HEK293 (cell line): ENCODE data around the gene PCBP3.

Experiments
- CTCF ChIA-PET: fragments of 350-600 bp; formaldehyde crosslinking; extraction: SDS; loops from one replicate; lab custom pipeline; 2021; ENCODE audit warnings: antibody characterized with exemption; lab: Yijun Ruan, JAX
- POLR2A ChIA-PET: fragments of 300-600 bp; formaldehyde crosslinking; extraction: SDS; loops from one replicate; lab custom pipeline; 2020; ENCODE audit warnings: antibody characterized with exemption, inconsistent platforms; lab: Yijun Ruan, JAX
- H3K27ac ChIP-seq: fragments of 200-500 bp; sonication (Bioruptor generic); 2 replicates; pipeline ENCODE4 v1.5.1; 2014; ENCODE audit warnings: low read depth, low read length, control low read depth, inconsistent platforms; ENCODE audit errors: extremely low read depth
- H3K36me3 ChIP-seq, 2 experiments: fragments of 200-500 bp in 1 of 2; sonication (Bioruptor generic) in 1 of 2; 1 replicate in 1 of 2; 2 replicates in 1 of 2; pipeline ENCODE4 v1.5.1; 2014 to 2017; ENCODE audit warnings: inconsistent platforms in 2 of 2, low read length in 2 of 2; ENCODE audit not compliant: control insufficient read depth in 2 of 2, insufficient read depth in 1 of 2
- H3K4me1 ChIP-seq: fragments of 200-500 bp; sonication (Bioruptor generic); 2 replicates; pipeline ENCODE4 v1.5.1; 2014; ENCODE audit warnings: mild to moderate bottlenecking, low read length, inconsistent platforms; ENCODE audit not compliant: control insufficient read depth, insufficient read depth
- H3K4me3 ChIP-seq: 2 replicates; pipeline ENCODE4 v1.5.1; 2011; ENCODE audit warnings: low read depth, mild to moderate bottlenecking, control low read depth, low read length, moderate library complexity
- H3K9me3 ChIP-seq: fragments of 200-500 bp; sonication (Bioruptor generic); 2 replicates; pipeline ENCODE4 v1.5.1; 2014; ENCODE audit warnings: low read depth, low read length, inconsistent platforms; ENCODE audit not compliant: control insufficient read depth, insufficient read depth
- FEZF1 ChIP-seq: fragments of 450-650 bp; formaldehyde crosslinking; IDR thresholded peaks from 2 replicates; pipeline ENCODE4 v1.5.1; 2016; ENCODE audit warnings: missing biosample characterization, missing genetic modification characterization
- GLIS2 ChIP-seq: fragments of 450-650 bp; formaldehyde crosslinking; IDR thresholded peaks from 2 replicates; pipeline ENCODE4 v1.5.1; 2016; ENCODE audit warnings: missing biosample characterization, missing genetic modification characterization
- KLF17 ChIP-seq: fragments of 450-650 bp; formaldehyde crosslinking; IDR thresholded peaks from 2 replicates; pipeline ENCODE4 v1.5.1; 2016; ENCODE audit warnings: missing biosample characterization, missing genetic modification characterization
- MZF1 ChIP-seq: fragments of 450-650 bp; formaldehyde crosslinking; IDR thresholded peaks from 2 replicates; pipeline ENCODE4 v1.5.1; 2017; ENCODE audit warnings: missing biosample characterization, missing genetic modification characterization, borderline replicate concordance
- PRDM6 ChIP-seq: fragments of 450-650 bp; formaldehyde crosslinking; IDR thresholded peaks from 2 replicates; pipeline ENCODE4 v1.5.1; 2017; ENCODE audit warnings: missing biosample characterization, missing genetic modification characterization
- SETDB1 ChIP-seq: IDR thresholded peaks from one replicate; pipeline ENCODE4 v1.6.1; 2017; ENCODE audit warnings: mild to moderate bottlenecking, low read length, moderate library complexity, mixed read lengths; ENCODE audit not compliant: insufficient read length
- TRIM28 ChIP-seq: IDR thresholded peaks from 2 replicates; pipeline ENCODE4 v1.6.1; 2011; ENCODE audit warnings: low read length, control low read depth, borderline replicate concordance
- ZBTB8A ChIP-seq: fragments of 450-650 bp; formaldehyde crosslinking; IDR thresholded peaks from 2 replicates; pipeline ENCODE4 v1.5.1; 2016; ENCODE audit warnings: missing biosample characterization, missing genetic modification characterization
- ZFP41 ChIP-seq: fragments of 450-650 bp; formaldehyde crosslinking; IDR thresholded peaks from 2 replicates; pipeline ENCODE4 v1.5.1; 2016; ENCODE audit warnings: missing biosample characterization, missing genetic modification characterization, borderline replicate concordance
- ZNF140 ChIP-seq: fragments of 450-650 bp; formaldehyde crosslinking; IDR thresholded peaks from 2 replicates; pipeline ENCODE4 v1.5.1; 2016; ENCODE audit warnings: missing biosample characterization, missing genetic modification characterization
- ZNF155 ChIP-seq: fragments of 450-650 bp; formaldehyde crosslinking; IDR thresholded peaks from 2 replicates; pipeline ENCODE4 v1.5.1; 2016; ENCODE audit warnings: missing biosample characterization, missing genetic modification characterization
- ZNF16 ChIP-seq: fragments of 450-650 bp; formaldehyde crosslinking; IDR thresholded peaks from 2 replicates; pipeline ENCODE4 v1.5.1; 2016; ENCODE audit warnings: low read depth, missing biosample characterization, missing genetic modification characterization
- ZNF239 ChIP-seq: fragments of 450-650 bp; formaldehyde crosslinking; IDR thresholded peaks from 2 replicates; pipeline ENCODE4 v1.5.1; 2016; ENCODE audit warnings: missing biosample characterization, missing genetic modification characterization
- ZNF324 ChIP-seq: fragments of 450-650 bp; formaldehyde crosslinking; IDR thresholded peaks from 2 replicates; pipeline ENCODE4 v1.5.1; 2016; ENCODE audit warnings: missing biosample characterization, missing genetic modification characterization
- ZNF391 ChIP-seq: fragments of 450-650 bp; formaldehyde crosslinking; IDR thresholded peaks from 2 replicates; pipeline ENCODE4 v1.5.1; 2016; ENCODE audit warnings: low read depth, missing biosample characterization, missing genetic modification characterization, borderline replicate concordance
- ZNF423 ChIP-seq: fragments of 450-650 bp; formaldehyde crosslinking; IDR thresholded peaks from 2 replicates; pipeline ENCODE4 v1.5.1; 2016; ENCODE audit warnings: missing biosample characterization, missing genetic modification characterization
- ZNF518A ChIP-seq: fragments of 450-650 bp; formaldehyde crosslinking; conservative IDR thresholded peaks from 2 replicates; pipeline ENCODE4 v1.5.1; 2016; ENCODE audit warnings: low read depth, missing biosample characterization, missing genetic modification characterization
- ZNF555 ChIP-seq: fragments of 450-650 bp; formaldehyde crosslinking; conservative IDR thresholded peaks from 2 replicates; pipeline ENCODE4 v1.5.1; 2017; ENCODE audit warnings: missing biosample characterization, mild to moderate bottlenecking, missing genetic modification characterization, inconsistent platforms
- ZNF571 ChIP-seq: fragments of 450-650 bp; formaldehyde crosslinking; IDR thresholded peaks from 2 replicates; pipeline ENCODE4 v1.5.0; 2017; ENCODE audit warnings: missing biosample characterization, missing genetic modification characterization
- ZNF585B ChIP-seq: fragments of 450-650 bp; formaldehyde crosslinking; IDR thresholded peaks from 2 replicates; pipeline ENCODE4 v1.5.1; 2016; ENCODE audit warnings: missing biosample characterization, missing genetic modification characterization
- ZNF629 ChIP-seq: fragments of 450-650 bp; formaldehyde crosslinking; IDR thresholded peaks from 2 replicates; pipeline ENCODE4 v1.5.1; 2017; ENCODE audit warnings: missing biosample characterization, missing genetic modification characterization
- ZSCAN4 ChIP-seq: fragments of 450-650 bp; formaldehyde crosslinking; IDR thresholded peaks from 2 replicates; pipeline ENCODE4 v1.5.1; 2017; ENCODE audit warnings: missing biosample characterization, missing genetic modification characterization

The PCBP3 gene

GRCh38 chr21:45874716-45875415 lies 231.3 kb downstream of the PCBP3 start:
- no peaks in the 10 kb centered on the region for H3K9me3 ChIP-seq
- CTCF ChIA-PET, result interaction anchor here (0.7 to 1.1 kb wide), 2 partner anchors 16 to 54 kb away, joined by 4 to 7 read pairs; no protein-coding TSS in a partner anchor
- TF ChIP-seq GLIS2 (peak; percentile 87), ZNF140 (tag by site-specific recombination) (no peak), ZNF155 (tag by site-specific recombination) (no peak), ZNF239 (tag by site-specific recombination) (no peak), ZNF16 (tag by site-specific recombination) (no peak)
- H3K4me1 ChIP-seq, result peaks cover 7% of the 10 kb centered on the region
- POLR2A ChIA-PET, result interaction anchor here (0.6 kb wide), 1 partner anchor 18 kb away, joined by 8 read pairs; no protein-coding TSS in a partner anchor
- no peak overlapping the region; the same call in 1 of the 2 replicates for H3K27ac ChIP-seq
- no peak overlapping the region; the same call in 1 of the 2 replicates for H3K4me3 ChIP-seq
- no peaks in the 10 kb centered on the region for H3K36me3 ChIP-seq

GRCh38 chr21:45875416-45875760 lies 231.9 kb downstream of the PCBP3 start:
- ChIA-PET CTCF (interaction anchor here (0.7 to 1.1 kb wide), 3 partner anchors 16 to 55 kb away, joined by 3 to 7 read pairs (median 4); no protein-coding TSS in a partner anchor), POLR2A (no interaction called here)
- H3K27ac ChIP-seq, result no peak overlapping the region
- H3K36me3 ChIP-seq, result no peaks in the 10 kb centered on the region
- no peaks in the 10 kb centered on the region for H3K9me3 ChIP-seq
- TF ChIP-seq ZFP41 (tag by site-specific recombination) (no peak), KLF17 (tag by site-specific recombination) (no peak), ZBTB8A (tag by site-specific recombination) (no peak), ZNF423 (tag by site-specific recombination) (no peak), ZSCAN4 (tag by site-specific recombination) (no peak), MZF1 (tag by site-specific recombination) (no peak), ZNF571 (tag by site-specific recombination) (no peak), SETDB1 (no peak), TRIM28 (no peak), ZNF629 (no peak), ZNF518A (no peak), ZNF585B (tag by site-specific recombination) (no peak), ZNF555 (no peak), ZNF391 (tag by site-specific recombination) (no peak), ZNF324 (tag by site-specific recombination) (no peak), PRDM6 (no peak), FEZF1 (tag by site-specific recombination) (no peak)
- H3K4me3 ChIP-seq, result no peak overlapping the region
- peaks cover 7% of the 10 kb centered on the region for H3K4me1 ChIP-seq
